CD4-positive, alpha-beta T cell treated with Interleukin-15 for 4 hours (primary cell): ENCODE data around the gene P2RY2.

Experiments
- DNase-seq: peaks from one replicate; pipeline ENCODE4 v3.0.0-alpha.2; 2020; ENCODE audit warnings: low spot score

The P2RY2 gene

DNA sequence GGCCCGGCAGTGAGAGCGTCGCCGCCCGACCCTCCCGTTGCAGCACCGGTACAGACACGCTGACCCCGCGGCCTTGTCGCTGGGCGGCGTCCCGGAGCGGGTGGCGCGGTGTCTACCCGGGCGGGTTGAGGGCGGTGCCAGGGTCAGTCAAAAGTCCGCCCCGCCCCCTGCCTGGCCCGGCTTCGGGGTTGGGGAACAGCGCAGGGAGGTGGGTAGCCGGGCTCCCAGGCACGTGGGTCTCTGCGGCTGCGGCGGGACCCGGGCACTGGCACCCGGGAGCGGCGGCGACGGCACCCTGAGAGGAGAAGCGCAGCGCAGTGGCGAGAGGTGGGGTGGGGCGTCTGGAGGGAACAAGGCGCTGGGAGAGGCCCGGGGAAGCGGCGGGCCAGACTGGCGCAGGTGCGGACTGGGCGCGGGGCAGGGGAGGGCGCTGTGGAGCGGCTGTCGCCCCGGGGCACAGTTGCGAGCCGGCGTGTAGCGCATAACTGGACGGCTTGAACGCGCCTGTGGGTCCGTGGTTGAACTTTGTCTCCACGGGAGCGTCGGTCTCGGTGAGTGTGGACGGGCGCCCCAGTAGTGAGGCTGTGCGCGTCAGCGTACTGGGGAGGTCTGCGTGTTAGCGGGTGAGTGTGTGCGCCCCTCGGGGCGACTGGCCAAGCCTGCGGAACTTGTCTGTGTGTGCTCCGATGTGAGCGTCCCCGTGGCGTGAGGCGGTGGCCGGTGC is at the start of gene P2RY2:
Gene P2RY2 (plus strand): TSS at position 176 of the 724 bp plus-strand sequence. CDS start 15,879 bp downstream, outside the sequence.
- DNase-seq = no peak

DNA sequence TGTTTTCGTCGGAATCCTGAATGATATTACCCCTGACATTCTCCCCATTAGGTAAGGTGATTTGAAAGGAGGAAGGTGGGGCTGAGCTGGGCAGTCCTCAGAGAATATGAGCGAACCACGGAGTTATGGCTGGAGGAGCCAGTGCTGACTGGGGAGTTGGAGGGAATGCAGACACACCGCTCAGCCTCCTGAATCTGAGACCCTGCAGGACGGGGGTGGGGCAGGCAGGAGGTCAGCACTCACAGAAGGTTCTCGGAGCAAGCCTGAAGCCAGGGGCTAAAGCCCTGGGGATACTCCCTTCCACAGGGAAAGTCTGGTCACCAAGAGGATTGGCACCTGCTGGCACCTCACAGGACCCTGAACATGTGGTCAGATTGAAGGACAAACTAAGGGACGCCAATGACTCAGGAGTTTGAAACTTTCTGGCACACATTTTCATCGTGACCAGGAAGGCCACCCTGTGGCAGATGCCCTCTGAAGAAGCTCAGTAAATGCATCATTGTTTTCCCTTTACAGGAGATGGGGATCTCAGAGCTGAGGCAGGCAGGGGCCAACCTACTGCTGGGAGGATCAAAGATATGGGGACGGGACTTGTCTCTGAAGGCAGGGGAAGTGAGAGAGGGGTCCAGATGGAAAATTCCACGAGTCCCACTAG is 49.0 kb upstream of the P2RY2 start:
- DNase-seq = no peak

DNA sequence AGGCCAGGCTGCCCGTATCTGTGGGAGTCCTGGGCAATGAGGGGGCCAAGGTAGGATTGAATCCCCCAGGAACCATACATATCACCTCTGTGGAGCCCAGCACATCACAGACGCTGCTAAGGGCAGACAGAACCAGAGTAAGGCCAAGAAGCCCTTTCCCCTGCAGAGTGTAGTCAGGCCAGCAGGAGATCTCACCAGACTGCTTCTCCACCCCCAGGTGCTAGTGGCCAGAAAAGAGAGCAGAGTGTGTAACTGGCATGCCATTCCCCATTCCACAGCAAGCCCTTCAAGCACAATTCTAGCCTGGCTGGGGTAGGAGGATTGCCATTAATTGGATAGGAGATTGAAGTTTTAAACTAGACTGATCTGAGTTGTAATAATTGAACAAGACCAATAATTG is 47.9 kb upstream of the P2RY2 start:
- DNase-seq = no peak

DNA sequence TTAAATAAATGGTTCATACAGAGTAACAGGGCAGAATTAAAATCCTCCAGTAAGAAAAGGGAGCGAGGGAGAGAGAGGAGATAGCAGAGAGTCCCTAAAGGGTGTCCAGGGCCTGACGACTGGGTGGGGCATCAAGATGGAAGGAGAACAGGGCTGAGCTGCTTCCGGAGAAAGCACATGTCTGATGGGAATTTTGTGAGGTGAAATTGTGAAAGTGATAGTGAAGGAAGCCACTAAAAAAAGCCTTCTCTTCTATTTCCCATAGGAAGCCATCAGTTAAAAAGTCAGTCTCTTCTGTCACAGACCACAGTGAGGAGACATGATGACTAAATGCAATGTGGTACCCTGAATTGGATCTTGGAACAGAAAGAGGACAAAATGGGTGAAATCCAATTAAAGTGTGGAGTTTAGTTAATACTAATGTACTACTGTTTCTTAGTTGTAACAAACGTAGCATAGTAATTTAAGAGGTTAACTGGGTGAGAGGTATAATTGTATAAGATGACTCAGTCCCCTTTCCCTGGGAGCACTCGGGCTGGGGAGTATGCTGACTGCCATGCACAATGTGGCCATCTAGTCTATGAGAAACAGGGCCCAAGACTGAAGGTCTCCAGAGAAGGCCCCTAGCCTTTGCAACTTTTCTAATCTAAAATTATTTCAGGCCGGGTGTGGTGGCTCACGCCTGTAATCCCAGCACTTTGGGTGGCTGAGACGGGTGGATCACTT is 46.5 kb upstream of the P2RY2 start:
- no peak for DNase-seq

DNA sequence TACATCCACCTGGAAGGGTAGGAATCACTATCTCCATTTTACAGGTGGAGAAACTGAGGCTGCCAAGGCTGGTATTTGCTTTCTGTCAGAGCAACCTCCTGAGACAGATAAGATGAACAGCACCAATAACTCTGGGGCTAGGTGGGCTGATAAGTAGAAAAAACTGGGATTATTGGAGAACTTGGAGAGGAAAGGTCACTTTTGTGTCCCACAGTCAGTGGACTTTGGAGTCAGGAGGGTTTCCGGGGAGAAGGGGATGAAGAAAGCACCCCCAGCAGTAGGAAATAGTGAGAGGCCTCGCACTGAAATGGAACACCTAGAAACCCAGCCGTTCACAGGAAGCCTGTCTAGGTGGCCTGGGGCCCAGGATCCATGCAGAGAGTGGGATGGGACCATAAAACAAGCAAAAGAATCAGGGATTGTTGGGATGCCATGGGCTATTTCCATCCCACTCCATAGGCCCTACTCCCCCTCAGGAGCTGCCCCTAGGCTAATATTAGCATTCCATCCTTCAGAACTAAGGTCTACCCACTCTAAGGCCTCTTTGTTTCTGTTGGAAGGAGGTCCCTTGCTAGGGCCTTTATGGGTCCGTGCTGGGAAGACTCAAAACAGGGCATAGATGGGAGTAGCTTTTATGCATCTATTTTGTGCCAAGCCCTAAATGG is 45.0 kb upstream of the P2RY2 start:
- no peak for DNase-seq

DNA sequence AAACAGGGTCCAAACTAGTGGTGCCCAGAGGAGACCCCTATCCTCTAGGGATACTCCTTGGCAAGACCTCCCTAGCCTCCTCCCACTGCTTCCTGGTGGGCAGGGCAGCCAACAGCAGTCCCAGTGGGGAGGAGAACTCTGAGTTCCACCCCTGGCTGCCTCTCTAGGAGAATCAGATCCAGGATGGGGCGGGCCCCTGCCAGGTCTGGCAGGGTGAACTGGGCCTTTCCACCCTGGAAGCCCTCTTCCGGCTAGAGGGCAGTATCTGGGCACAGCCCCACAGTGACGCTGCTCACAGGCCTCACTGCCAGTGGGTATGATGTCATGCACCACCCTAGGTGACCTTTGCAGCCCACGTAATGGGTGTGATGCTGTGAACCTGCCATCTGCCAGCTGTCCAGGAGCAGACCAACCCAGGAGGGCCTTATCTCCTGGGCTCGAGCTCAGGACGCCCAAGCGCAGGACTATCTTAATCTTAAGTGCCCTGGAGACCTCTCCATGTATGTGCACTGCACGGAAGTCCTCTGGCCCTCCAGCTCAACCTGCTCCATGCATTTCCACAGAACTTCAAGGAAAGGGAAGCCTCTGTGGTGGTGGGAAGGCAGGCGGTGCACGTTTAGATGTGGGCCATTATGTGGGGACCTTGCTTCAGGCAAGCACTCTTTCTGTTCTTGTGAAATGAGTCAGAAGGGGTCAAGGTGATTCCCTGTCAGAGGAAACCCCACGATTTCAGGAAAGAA is 44.2 kb upstream of the P2RY2 start:
- no peak for DNase-seq

DNA sequence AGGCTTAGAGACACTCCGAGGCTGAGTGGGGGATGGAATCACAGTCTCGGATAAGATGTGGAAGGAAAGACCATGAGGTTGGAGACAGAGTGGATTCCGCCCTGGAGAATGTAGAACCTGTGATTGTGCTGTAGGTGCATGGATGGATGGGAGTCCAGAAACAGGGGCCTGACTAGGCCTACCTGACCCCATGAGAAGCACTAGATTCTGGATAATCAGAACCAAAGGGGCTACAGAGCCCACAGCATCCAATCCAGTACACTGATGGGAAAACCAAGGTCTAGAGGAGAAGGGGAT is 43.6 kb upstream of the P2RY2 start:
- DNase-seq = no peak

DNA sequence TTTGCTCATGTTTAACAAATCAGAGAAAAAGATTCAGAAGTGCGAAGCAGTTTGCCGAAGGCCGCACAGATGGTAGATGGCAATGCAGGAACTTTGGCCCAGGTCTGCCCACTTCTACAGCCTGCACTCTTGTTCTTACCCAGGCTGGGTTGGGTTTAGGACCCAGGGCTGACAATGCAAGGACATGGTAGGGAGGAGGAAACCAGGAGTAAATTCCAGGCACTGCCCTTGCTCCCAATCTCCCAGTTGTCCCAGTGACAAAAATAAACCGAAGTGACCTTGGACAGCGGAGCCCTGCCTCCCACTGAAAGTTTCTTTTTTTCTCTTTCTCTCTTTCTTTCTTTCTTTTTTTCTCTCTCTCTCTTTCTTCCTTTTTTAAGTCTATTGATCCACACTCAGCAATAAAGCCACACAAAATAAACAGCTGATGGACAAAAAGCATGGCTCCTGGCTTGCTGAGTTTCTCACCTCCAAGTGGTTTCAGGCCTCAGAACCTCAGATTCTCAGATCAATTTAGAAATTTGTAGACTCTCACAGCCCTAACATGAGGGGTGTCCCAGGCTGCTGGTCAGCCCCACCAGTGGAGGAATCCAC is 42.4 kb upstream of the P2RY2 start:
- DNase-seq = no peak

DNA sequence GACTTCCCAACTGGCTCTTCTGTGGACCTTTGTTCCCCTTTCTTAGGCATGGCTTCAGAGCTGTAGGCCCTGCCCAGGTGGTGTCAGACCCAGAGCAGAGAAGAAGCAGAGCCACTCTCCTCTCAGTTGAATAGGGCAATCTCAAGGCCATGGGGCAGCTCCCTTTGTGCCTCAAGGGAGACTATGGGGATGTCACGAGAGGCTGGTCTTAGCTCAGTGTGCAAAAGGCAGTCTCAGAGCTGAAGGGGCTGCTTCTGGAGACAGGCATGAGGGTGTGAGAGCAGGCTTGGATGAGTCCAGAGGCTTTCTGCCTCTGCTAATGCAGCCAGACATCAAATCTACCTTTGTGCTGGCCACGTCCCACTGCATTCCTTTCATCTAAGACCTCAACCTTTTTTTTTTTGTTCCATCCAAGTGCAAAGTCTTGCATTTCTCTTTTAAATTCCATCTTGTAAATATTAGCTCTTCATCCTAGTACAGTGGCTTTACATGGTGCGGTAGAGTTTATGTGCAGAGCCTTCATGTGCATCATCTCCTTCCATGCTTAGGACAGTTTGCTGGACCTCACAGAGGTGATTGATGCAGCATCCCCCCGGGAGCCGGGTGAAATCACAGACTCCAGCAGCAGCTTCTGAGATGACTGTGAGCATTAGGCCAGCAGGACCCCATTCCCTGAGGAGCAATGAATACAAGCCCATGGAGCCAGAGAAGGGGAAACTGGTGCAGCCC is 41.8 kb upstream of the P2RY2 start:
- no peak for DNase-seq

DNA sequence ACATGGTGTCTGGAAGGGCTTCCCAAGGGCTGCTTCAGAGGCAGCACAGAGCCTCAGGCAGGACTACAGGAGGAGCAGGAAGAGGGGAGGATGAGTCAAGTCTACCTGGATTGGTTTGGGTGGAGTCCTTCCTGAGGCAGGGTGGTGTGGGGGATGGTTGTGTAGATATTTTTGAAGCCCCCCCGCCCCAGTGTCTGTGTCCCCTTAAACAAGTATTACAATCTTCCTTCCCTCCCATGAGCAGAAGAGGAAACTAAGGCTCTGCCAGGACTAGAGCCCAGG is 41.3 kb upstream of the P2RY2 start:
- no peak for DNase-seq

DNA sequence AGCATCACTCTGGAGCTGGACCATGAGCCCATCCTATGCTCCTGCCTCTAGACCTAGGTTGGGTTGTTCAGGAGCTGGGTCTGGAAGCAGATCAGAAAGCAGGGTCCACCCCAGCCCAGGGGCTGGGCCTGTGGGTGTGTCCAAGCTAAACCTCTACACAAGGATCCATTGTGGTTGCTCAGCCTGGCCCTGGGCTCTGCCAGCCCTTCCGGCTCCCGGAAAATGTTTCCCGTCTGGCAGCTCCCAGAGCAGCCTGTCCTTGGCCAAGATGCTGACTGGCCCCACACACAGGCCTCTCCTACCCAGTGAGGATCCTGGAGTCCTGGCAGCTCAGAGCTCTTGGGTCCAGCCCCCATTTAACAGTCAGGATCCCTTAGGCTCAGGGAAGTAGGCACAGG is 40.7 kb upstream of the P2RY2 start:
- DNase-seq = no peak

DNA sequence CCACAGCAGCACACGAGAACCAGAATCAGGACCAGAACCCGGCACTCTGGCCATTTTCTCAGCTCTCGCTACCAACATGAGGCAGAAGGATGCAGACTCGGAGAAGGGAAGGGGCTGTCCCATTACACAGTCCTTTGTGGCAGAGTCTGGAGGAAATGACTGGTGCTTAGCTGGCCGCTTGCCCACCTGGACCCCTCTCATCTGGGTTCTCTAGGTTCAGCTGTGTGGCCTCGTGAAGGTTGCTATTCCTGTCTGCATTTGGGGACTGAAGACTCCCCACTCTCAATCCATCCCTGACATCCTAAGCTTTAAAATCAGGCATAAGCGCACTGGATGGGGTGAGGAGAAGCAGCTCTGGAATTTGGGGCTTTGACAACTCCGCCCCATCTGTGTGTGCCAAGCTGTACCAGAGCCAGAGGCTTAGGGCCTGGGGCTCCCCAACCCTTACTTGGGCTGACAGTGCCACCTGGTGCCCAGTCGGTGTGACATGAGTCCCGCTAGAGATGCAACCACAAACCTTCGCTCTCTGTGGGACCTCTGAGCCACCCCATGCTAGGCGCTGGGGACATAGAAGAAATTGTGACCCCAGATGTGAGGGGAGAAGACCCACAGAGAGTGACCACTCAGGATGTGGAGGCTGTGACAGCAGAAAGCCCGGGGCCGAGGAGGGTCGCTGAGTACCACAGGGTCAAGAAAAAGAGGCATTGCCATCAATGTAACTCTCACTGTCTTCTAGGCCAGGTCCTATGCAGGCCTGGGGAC is 40.1 kb upstream of the P2RY2 start:
- DNase-seq = peak; percentile 77

DNA sequence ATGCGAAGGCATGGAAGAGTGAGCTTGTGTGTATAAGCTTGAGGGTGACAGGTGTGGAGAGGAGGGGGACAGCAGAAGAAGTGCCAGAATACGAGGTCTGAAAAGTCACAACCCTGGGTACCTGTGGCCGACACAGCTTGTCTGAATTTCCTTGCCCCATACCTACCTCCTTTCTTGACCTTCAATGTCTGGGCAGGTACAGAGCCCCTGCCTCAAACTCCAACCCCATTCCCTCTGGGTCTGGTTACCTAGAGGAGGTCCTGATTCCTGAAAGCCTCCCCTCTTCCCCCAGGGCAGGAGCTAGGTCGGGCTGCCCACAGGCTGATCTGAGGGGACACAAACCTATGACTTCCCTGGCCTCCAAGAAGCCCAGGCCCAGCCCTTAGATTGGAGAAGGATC is 39.4 kb upstream of the P2RY2 start:
- DNase-seq = no peak

DNA sequence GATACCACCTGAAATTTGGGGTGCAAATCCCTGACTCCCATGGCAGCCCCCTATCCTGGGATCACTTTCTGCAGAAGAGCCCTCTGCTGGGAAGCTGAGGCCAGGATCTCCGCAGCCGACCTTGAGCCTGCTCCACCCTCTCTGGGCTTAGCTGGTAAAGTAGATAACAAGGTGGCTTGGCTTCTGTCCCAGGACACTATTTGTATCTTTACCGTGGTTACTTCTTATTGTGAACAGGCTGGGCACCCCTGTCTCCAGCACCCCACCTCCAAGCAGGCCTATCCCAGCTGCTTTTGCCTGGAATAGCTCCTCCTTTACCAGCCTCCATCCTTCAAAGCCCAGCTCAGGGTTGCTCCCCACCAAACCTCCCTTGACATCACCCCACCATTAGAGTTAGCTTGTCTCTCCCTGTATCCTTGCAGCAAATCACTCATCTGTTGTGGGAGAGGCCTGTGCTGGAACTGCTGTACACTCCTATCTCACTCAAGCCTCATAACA is 35.2 kb upstream of the P2RY2 start:
- no peak for DNase-seq

DNA sequence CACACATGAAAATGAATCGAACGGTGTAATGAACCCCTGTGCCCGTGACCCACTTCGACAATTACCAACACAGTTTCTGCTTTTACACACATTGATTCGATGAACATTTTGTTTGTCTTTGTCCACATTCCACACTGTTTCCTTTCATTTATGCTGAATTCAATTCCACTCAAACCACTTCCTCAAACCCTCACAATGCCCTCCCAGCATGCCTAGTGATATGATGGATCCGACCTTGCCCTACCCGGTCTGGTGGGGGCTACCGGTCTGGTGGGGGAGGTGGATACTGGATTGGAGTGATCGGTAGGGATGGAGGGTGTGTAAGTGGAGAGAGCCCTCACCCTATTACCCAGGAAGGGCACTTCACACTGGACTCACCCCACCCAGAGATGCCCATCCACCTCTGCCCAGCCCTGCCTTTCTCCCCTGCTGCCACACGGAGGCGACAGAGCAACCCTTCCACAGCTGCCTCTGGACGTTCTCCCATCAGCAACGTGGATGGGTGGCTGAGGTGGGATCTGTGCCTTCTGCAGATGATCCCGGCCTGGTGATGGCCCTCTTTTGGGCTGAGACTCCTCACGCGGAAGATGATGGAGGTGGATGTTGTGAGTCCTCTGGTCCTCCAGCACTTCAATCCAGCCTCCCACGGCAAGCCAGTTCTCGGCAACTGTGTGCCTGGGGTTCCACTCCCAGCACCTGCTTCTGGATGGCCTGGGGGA is 33.0 kb upstream of the P2RY2 start:
- peak; percentile 30 for DNase-seq

DNA sequence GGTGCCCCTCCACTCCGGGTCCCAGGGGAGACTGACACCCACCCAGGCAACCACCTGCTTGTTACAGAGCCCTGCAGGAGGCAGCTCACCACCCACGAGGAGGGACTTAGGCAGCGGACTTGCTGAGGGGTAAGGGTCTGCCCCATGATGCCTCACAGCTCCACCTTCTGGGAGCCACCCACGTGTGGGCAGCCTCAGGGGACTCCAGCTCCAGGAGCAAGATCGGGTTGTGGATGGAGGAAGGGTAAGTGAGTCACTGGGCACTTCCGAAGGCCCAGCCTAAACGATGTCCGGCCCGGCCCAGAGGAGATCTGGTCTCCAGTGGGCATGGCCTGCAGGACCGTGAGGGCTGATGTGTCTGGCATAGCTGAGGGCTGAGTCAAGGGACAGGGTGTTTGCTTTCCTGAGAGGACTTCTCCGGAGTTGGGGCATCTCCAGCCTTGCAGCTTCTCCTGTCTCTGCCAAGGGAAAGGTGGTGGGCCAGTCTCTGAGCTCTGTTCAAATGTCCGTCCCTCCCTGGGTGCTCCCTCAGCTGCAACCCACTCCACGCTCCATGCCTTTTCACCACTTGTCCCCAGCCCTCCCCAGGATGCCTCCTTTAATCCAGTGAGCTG is 32.3 kb upstream of the P2RY2 start:
- DNase-seq = no peak

DNA sequence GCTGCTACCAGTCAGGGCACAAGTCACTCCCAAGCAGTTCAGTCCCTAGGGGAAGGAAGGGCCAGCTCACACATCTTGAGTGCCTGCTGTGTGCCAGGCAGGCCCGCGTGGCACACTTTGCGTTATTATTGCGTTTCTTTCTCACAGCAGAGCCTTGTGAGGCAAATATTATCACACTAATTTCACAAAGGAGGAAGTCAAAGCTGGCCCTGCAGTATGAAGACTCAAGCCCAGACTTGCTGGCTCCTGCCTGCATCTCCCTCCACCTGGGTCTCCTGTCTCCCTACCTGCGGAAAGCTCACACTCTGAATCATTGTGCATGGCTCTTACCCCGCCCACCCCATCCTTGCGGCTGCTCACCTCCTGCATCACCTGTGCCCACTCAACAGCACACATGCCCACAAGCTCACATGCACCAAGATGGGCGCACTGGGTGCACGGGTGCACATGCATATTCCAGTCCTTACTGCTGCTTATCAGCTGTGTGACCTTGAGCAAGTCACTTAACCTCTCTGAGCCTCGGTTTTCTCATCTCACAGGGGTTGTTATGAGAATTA is 31.7 kb upstream of the P2RY2 start:
- no peak for DNase-seq

DNA sequence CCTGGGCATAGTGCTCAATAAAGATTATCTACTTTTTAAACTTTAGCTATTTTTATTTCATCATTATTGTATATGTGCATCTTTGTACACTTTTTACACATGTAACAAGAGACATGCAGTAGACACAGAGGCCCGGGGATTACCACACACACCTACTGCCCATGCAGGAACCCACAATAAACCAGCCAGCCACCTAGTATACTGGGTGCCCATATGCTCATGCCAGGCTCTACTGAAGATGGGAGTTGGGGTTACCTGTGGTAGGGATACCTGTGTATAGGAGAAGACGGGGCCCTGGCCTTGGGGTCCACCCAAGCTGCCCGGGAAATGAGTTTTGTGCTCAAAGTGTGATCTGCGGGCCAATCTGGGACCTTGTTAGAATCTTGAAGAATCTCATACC is 31.2 kb upstream of the P2RY2 start:
- DNase-seq = no peak

DNA sequence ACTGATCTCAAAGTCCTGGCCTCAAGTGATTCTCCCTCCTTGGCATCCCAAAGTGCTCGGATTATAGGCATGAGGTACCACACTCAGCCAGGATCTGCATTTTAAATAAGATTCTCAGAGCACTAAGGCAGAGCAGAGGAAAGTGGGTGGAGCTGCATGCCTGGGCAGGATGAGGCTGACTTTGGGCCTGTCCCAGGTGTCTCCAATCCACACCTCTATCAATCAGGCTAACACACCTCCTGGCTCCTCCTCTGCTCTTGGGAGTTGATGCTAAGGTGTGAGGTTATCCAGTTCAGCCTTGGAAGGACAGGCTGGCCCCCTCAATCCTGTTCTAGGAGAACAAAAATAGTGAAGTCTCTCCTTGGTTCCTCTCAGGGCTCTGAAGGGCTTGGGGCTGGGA is 30.2 kb upstream of the P2RY2 start:
- no peak for DNase-seq
